ENCODE measurements around the gene USP19.

GRCh38 chr3:49164983-49165720 lies 44.5 kb upstream of the USP19 start:
- TF ChIP-seq CTCF (IDR thresholded peaks at IDR 0.05), result no peak
- no peak for TF ChIP-seq POLR2A (IDR thresholded peaks at IDR 0.05)

All from adrenal gland (tissue), 5 donors.